NB4 (cell line): Measurements from ENCODE around the gene GPR176.

Experiments
- DNase-seq: peaks from one replicate; pipeline ENCODE4 v3.0.0; 2010; ENCODE audit warnings: low read depth
- H3K4me3 ChIP-seq: one replicate; pipeline ENCODE4 v1.5.1; 2011; ENCODE audit warnings: mild to moderate bottlenecking, low read depth, low read length, moderate library complexity
- MYC ChIP-seq: IDR thresholded peaks from 2 replicates; pipeline ENCODE4 v1.6.1; 2011; ENCODE audit warnings: low read depth, low read length
- POLR2A ChIP-seq: IDR thresholded peaks from 2 replicates; pipeline ENCODE4 v1.6.1; 2011; ENCODE audit warnings: mild to moderate bottlenecking; ENCODE audit not compliant: insufficient read length; ENCODE audit errors: extremely low read depth
- TF ChIP-seq, protein P1 (sequence below): IDR thresholded peaks from 2 replicates; pipeline ENCODE4 v1.6.1; 2011; ENCODE audit warnings: low read depth, low read length
- TF ChIP-seq, protein P2 (sequence below): IDR thresholded peaks from one replicate; pipeline ENCODE4 v1.5.1; 2012; ENCODE audit warnings: low read depth, low read length

GPR176 gene

DNA sequence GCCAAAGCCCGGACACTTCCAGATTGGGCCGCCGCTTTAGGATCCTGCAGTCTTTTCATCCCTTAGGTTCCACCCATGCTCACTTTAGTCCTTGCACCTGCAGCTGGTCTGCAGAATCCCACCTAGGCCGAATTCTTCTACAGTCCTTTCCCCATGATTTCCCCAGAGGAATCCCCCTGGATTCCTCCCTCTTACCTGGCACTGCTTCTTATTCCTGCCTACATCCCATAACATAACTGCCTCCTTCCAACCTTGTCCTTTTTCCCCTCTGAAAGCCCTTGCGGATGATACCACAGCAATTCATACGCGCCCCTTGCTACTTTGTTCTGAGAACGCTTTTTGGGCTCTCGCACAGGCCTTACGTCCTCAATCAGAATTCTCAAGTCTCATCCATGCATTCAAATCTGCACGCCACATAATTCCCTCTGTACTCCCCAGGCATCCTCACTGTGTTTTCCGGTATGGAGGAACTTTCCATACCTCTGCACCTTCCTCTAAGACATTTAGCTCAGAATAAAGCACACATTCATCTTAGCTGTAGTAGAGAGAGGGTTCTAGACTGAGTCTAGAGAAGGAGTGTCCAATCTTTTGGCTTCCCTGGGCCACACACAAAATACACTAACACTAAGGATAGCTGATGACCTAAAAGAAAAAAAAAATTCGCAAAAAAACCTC is 14.5 kb upstream of the GPR176 start:
- peak overlapping the region; percentile 94 for H3K4me3 ChIP-seq
- no peak for TF ChIP-seq MYC
- TF ChIP-seq, protein P1, sequence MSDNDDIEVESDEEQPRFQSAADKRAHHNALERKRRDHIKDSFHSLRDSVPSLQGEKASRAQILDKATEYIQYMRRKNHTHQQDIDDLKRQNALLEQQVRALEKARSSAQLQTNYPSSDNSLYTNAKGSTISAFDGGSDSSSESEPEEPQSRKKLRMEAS = no peak
- TF ChIP-seq POLR2A = no peak
- TF ChIP-seq, protein P2, sequence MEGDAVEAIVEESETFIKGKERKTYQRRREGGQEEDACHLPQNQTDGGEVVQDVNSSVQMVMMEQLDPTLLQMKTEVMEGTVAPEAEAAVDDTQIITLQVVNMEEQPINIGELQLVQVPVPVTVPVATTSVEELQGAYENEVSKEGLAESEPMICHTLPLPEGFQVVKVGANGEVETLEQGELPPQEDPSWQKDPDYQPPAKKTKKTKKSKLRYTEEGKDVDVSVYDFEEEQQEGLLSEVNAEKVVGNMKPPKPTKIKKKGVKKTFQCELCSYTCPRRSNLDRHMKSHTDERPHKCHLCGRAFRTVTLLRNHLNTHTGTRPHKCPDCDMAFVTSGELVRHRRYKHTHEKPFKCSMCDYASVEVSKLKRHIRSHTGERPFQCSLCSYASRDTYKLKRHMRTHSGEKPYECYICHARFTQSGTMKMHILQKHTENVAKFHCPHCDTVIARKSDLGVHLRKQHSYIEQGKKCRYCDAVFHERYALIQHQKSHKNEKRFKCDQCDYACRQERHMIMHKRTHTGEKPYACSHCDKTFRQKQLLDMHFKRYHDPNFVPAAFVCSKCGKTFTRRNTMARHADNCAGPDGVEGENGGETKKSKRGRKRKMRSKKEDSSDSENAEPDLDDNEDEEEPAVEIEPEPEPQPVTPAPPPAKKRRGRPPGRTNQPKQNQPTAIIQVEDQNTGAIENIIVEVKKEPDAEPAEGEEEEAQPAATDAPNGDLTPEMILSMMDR = no peak
- peak; percentile 39 for DNase-seq

DNA sequence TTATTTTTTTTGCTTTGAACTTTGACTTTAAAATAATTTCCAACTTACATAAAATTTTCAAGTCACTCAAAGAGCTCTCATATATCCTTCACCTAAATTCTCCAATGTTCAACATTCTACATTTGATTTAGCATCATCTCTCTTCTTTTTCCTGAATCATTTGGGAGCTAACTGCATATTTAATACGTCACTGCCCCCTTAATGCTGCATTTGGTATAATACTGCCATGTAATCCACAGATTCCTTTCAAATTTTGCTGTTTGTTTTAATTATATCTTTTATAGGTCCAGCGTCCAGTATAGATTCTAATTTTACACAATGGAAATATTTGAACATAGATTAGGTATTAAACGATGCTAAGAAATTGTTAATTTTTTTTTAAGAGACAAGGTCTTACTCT is 11.5 kb upstream of the GPR176 start:
- no peak overlapping the region for H3K4me3 ChIP-seq
- no peak for DNase-seq
- TF ChIP-seq, protein P1 = no peak
- TF ChIP-seq, protein P2 = no peak
- no peak for TF ChIP-seq MYC
- TF ChIP-seq POLR2A = no peak

DNA sequence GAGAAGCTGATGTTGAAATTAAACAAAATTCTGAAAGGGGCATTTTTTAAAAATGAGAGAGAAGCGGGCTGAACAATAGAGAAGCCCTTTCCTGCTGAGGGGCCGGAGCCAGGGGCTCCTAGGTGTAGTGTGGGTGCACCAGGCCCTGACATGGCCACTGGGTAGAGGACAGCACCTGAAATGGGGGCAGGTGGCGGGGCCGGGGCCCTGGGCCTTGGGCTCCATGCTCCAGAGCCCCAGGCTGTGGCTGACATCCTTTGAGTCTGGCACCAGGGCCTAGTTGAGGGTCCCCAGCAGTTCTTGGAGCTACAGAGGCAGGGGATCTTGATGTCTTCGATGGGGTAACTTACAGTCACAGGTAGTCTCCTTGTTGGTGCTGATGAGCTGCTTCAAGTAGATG is 6.5 kb upstream of the GPR176 start:
- no peak for TF ChIP-seq MYC
- TF ChIP-seq, protein P1 = no peak
- TF ChIP-seq, protein P2 = no peak
- no peak for TF ChIP-seq POLR2A
- no peak for DNase-seq
- no peak overlapping the region for H3K4me3 ChIP-seq

DNA sequence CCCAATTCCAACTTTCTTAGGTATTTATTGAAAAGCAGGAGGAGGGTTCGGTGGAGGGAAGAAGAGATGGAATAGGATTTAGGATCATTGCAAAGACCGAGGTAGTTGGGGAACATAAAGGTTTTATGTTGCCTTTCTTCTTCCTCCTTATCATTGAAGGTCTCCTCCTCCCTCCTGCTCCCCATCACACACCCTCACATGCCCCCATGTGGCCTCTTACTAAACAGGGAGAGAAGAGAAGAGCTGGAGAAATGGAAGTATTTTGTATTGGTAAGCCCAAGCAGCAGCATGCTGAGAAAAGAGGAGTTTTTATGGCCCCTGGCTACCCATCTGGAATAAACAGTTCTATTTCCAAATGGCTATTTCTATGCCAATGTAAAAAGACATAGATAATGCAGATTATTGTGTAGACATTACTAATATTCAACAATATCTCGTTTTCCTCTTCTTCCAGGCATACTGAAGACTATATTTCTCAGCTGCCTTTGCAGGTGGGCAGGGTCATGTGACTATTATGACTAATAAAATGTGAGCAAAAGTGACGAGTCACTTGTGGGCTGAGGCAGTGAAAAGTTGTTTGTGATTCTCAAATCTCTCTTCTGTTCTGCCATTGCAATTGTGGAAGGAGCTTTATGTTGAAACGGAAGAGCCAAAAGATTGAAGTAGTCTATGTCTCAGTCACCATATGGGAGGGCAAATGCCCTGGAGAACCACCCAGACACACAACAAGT is 5.2 kb upstream of the GPR176 start:
- no peak overlapping the region for H3K4me3 ChIP-seq
- peak; percentile 44 for DNase-seq
- no peak for TF ChIP-seq POLR2A
- TF ChIP-seq, protein P1 = no peak; the same call in 1 of the 2 replicates
- TF ChIP-seq, protein P2 = no peak
- TF ChIP-seq MYC = no peak

DNA sequence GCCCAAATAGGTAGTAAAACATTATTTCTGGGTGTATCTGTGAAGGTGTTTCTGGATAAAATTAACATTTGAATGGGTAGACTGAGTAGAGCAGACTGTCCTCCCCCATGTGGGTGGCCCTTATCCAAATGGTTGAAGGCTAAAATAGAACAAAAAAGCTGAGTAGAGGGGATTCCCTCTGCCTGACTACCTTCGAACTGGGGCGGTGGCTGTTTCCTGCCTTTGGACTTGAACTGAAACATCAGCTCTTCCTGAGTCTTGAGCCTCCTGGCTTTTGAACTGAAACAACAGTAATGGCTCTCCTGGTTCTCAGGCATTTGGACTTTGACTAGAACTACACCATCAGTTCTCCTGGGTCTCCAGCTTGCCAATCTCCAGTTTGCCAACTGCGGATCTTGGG is 4.4 kb upstream of the GPR176 start:
- DNase-seq = no peak
- TF ChIP-seq, protein P2 = no peak
- TF ChIP-seq POLR2A (no peak), MYC (no peak)
- TF ChIP-seq, protein P1 = no peak
- H3K4me3 ChIP-seq = no peak overlapping the region
